SK-N-SH treated with all-trans-retinoic acid at 6 μM for 48 hours (cell line): Measurements from ENCODE around the gene PAQR8.

Experiments
- ARNTL ChIP-seq: fragments of 450-650 bp; formaldehyde crosslinking; IDR thresholded peaks from 2 replicates; pipeline ENCODE4 v1.5.0; 2020; ENCODE audit warnings: low read depth, mild to moderate bottlenecking, moderate library complexity, borderline replicate concordance
- CSDC2 ChIP-seq: fragments of 250-450 bp; sonication (Bioruptor Pico); IDR thresholded peaks from 2 replicates; pipeline ENCODE4 v1.5.0; 2020; ENCODE audit warnings: mild to moderate bottlenecking, moderate library complexity
- ESRRG ChIP-seq: fragments of 250-450 bp; sonication (Bioruptor Pico); IDR thresholded peaks from 2 replicates; pipeline ENCODE4 v1.6.1; 2021; ENCODE audit warnings: mild to moderate bottlenecking
- TCF4 ChIP-seq: fragments of 250-450 bp; sonication (Bioruptor Pico); IDR thresholded peaks from 2 replicates; pipeline ENCODE4 v1.8.0; 2021; ENCODE audit warnings: mild to moderate bottlenecking, moderate library complexity, borderline replicate concordance
- ZFP3 ChIP-seq: fragments of 250-450 bp; sonication (Bioruptor Pico); IDR thresholded peaks from 2 replicates; pipeline ENCODE4 v1.5.0; 2020; ENCODE audit warnings: mild to moderate bottlenecking, moderate library complexity
- TF ChIP-seq, protein P1 (sequence below): fragments of 250-450 bp; sonication (Bioruptor Pico); IDR thresholded peaks from 2 replicates; pipeline ENCODE4 v1.8.0; 2020; ENCODE audit warnings: mild to moderate bottlenecking, moderate library complexity, borderline replicate concordance
- TF ChIP-seq, protein P2 (sequence below): fragments of 250-450 bp; sonication (Bioruptor Pico); IDR thresholded peaks from 2 replicates; pipeline ENCODE4 v1.5.1; 2020; ENCODE audit warnings: low read depth, mild to moderate bottlenecking, moderate library complexity

DNA sequence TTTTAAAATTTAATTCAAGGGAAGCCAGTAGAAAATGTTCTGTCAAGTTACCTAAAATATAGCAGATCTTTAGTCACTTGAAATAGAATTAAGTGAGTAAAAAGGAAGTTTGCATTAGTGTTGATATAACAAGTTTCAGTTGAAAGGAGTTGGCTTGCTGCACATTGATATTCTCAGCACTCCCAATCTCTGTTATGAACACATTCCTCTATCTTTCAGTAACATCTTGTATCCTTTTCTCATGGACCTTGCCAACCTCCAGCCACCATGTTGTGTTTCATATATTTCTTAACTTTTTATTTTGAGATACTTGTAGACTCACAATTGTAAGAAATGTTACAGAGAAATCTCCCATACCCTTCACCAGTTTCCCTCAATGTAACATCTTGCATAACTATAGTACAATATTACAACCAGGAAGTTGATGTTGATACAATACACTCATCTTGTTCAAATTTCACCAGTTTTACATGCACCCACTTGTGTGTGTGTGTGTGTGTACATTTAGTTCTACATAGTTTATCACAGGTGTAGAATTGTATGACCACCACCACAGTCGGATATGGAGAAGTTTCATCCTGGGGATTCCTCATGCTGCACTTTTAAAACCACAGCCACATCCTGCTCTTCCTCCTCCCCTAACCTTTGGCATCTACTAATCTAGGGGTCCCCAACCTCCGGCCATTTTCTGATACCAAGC, 20.2 kb upstream of the PAQR8 start:
- TF ChIP-seq, protein P1, sequence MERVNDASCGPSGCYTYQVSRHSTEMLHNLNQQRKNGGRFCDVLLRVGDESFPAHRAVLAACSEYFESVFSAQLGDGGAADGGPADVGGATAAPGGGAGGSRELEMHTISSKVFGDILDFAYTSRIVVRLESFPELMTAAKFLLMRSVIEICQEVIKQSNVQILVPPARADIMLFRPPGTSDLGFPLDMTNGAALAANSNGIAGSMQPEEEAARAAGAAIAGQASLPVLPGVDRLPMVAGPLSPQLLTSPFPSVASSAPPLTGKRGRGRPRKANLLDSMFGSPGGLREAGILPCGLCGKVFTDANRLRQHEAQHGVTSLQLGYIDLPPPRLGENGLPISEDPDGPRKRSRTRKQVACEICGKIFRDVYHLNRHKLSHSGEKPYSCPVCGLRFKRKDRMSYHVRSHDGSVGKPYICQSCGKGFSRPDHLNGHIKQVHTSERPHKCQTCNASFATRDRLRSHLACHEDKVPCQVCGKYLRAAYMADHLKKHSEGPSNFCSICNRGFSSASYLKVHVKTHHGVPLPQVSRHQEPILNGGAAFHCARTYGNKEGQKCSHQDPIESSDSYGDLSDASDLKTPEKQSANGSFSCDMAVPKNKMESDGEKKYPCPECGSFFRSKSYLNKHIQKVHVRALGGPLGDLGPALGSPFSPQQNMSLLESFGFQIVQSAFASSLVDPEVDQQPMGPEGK (CRISPR knock-in tag) = no peak
- no peak for TF ChIP-seq TCF4
- TF ChIP-seq ARNTL (CRISPR knock-in tag) = no peak
- TF ChIP-seq, protein P2, sequence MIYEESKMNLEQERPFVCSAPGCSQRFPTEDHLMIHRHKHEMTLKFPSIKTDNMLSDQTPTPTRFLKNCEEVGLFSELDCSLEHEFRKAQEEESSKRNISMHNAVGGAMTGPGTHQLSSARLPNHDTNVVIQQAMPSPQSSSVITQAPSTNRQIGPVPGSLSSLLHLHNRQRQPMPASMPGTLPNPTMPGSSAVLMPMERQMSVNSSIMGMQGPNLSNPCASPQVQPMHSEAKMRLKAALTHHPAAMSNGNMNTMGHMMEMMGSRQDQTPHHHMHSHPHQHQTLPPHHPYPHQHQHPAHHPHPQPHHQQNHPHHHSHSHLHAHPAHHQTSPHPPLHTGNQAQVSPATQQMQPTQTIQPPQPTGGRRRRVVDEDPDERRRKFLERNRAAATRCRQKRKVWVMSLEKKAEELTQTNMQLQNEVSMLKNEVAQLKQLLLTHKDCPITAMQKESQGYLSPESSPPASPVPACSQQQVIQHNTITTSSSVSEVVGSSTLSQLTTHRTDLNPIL = no peak
- no peak for TF ChIP-seq ESRRG
- no peak for TF ChIP-seq CSDC2
- TF ChIP-seq ZFP3 = no peak
